Neural crest cell (in vitro differentiated cells): Measurements from ENCODE around the gene ACTG1. TPM values are rescaled to one million over a fixed set of nuclear protein-coding genes. Genes with fewer than 3 reads are reported as not detected.
A peak's percentile ranks its signal among the peaks of the same experiment; 100 is the strongest.

ENCODE experiments used
- DNase-seq: peaks from one replicate; pipeline ENCODE4 v3.0.0; 2021; ENCODE audit warnings: low read depth, mixed read lengths, low spot score
- H3K27ac Mint-ChIP-seq: one replicate; pipeline ENCODE4 v1.8.0; 2021; ENCODE audit warnings: mild to moderate bottlenecking, mixed read lengths; ENCODE audit not compliant: unreplicated experiment
- H3K27me3 Mint-ChIP-seq: 2 replicates; pipeline ENCODE4 v1.8.0; 2021; ENCODE audit warnings: low read depth, mild to moderate bottlenecking, mixed read lengths
- H3K36me3 Mint-ChIP-seq: 2 replicates; pipeline ENCODE4 v1.8.0; 2021; ENCODE audit warnings: low read depth, mild to moderate bottlenecking, mixed read lengths
- H3K4me1 Mint-ChIP-seq: 2 replicates; pipeline ENCODE4 v1.8.0; 2021; ENCODE audit warnings: mixed read lengths
- H3K4me3 Mint-ChIP-seq: one replicate; pipeline ENCODE4 v1.8.0; 2021; ENCODE audit warnings: mild to moderate bottlenecking, mixed read lengths
- H3K9me3 Mint-ChIP-seq: 2 replicates; pipeline ENCODE4 v1.8.0; 2021; ENCODE audit warnings: mixed read lengths
- CTCF ChIP-seq: fragments of 200-600 bp; sonication (generic); conservative IDR thresholded peaks from 2 replicates; pipeline ENCODE4 v1.5.0; 2021; ENCODE audit warnings: antibody characterized with exemption, mild to moderate bottlenecking
- total RNA-seq: library from RNA; stranded (reverse); gene quantifications from 2 replicates; pipeline ENCODE4 v1.2.1, GENCODE V29; 2021

Gene ACTG1
- total RNA-seq, 1 donor from 2014 or later: 4,235 TPM

DNA sequence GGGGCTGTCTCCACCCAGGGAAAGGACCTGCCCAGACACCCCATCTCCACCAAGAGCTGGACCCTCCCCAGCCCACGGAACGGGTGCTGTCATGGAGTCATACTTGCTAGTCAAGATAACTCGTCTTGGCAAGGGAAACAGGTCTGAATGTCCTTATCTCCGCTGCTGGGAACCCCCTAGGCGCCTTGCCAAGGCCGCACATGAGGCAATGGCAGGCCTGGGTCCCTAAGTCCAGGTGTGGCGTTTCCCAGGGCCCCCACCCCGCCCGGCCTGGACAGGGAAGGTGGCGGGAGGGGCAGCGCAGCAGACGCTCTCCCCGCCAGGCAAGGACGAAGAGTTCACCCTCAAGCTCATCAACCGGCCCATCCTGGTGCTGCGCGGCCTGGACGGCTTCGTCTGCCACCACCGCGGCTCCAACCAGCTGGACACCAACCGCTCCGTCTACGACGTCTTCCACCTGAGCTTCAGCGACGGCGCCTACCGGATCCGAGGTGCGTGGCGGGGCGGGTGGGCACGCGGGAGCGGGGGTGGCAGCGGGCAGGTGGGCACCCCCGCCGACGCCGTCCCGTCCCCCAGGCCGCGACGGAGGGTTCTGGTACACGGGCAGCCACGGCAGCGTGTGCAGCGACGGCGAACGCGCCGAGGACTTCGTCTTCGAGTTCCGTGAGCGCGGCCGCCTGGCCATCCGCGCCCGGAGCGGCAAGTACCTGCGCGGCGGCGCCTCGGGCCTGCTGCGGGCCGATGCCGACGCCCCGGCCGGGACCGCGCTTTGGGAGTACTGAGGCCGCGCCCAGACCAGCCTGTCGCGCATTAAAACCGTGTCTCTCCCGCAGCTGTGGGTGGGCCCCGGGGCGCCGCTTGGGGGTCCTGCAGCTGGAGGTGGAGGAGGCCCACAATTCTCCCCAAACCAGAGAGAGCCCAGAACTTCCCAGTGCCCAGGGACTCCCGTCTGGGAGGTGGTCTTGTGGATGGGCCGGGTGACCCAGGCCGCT, 24.0 kb upstream of the ACTG1 start:
- no peak for DNase-seq
- Mint-ChIP-seq H3K4me1 (peaks cover 8% of the 10 kb centered on the region), H3K4me3 (no peak overlapping the region), H3K9me3 (peaks cover 3% of the 10 kb centered on the region), H3K27me3 (peaks cover 34% of the 10 kb centered on the region), H3K27ac (no peak overlapping the region), H3K36me3 (no peaks in the 10 kb centered on the region)
- no peak for TF ChIP-seq CTCF

- Mint-ChIP-seq H3K27ac (no peak overlapping the region), H3K4me3 (no peak overlapping the region), H3K9me3 (peaks cover 3% of the 10 kb centered on the region), H3K27me3 (peaks cover 34% of the 10 kb centered on the region), H3K36me3 (no peaks in the 10 kb centered on the region), H3K4me1 (peaks cover 8% of the 10 kb centered on the region)
- no peak for TF ChIP-seq CTCF
- no peak for DNase-seq
Observed at GRCh38 chr17:81535480-81536298, 23.1 kb upstream of the ACTG1 start.

DNA sequence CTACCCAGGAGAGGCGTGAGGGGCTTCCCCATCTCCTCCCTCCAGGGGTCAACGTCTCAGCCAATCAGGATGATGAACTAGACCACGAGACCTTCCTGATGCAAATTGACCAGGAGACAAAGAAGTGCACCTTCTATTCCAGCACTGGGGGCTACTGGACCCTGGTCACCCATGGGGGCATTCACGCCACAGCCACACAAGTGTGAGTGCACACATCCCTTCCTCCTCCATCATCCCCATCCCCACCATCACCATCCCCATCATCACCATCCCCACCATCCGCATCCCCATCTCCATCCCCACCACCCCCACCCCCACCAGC, 22.4 kb upstream of the ACTG1 start:
- no peak for DNase-seq
- no peaks in the 10 kb centered on the region for H3K36me3 Mint-ChIP-seq
- no peak overlapping the region for H3K4me3 Mint-ChIP-seq
- no peak for TF ChIP-seq CTCF
- H3K27ac Mint-ChIP-seq: no peak overlapping the region
- peaks cover 3% of the 10 kb centered on the region for H3K9me3 Mint-ChIP-seq
- peaks cover 8% of the 10 kb centered on the region for H3K4me1 Mint-ChIP-seq
- H3K27me3 Mint-ChIP-seq: peaks cover 34% of the 10 kb centered on the region

DNA sequence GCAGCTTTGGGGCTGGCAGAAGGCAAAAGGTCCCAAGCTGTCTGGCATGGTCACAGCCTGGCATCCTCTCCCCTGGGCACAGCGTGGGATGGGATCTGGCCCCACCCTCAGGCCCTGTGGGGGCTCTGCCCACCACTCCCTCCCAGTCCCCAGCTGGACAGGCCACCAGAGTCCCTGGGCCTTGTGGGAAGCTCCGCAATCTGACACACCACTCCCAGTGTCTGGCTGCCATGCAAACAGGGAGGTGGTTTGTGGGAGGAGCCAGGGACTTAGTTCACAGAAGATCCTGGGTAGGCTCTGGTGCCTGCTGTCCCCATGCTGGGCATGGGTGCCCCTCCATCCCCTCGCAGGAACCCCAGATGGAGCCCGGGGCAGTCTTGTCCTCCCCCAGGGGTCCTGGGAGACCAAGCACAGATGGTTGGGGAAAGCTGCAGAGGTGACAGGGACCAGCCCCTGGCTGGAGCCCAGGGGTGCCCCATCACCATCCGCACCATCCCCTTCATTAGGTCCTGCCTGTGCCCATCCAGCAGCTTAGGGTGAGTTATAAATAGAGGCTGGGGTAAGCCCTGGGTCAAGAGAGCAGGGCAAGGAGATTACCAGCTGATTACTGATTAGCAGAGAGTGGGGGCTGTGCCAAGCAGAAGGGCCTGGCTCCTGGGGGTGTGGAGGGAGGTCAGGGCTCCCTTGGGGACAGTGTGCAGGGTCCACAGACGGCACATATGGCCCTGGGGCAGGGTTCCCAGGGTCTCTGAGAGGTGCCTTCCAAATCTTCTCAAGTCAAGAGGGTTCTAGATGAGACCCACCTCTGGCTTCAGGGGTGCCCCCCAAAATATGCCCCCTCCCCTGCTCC, 21.8 kb upstream of the ACTG1 start:
- Mint-ChIP-seq H3K36me3 (no peaks in the 10 kb centered on the region), H3K27me3 (peaks cover 34% of the 10 kb centered on the region), H3K4me1 (peaks cover 8% of the 10 kb centered on the region), H3K4me3 (peak overlapping the region; percentile 44), H3K9me3 (peaks cover 3% of the 10 kb centered on the region), H3K27ac (no peak overlapping the region)
- DNase-seq: no peak
- TF ChIP-seq CTCF: no peak
